ENCODE results near the gene PPID.
"Not testable (repeated sequence)": the region's sequence is repeated elsewhere in the genome, so short reads cannot be mapped to it uniquely, and the experiment has no call there.

PPID gene

GRCh38 chr4:158666892-158667291 is 56.3 kb downstream of the PPID start:
- no peak for DNase-seq (ENCODE audit: low spot score)

DNA sequence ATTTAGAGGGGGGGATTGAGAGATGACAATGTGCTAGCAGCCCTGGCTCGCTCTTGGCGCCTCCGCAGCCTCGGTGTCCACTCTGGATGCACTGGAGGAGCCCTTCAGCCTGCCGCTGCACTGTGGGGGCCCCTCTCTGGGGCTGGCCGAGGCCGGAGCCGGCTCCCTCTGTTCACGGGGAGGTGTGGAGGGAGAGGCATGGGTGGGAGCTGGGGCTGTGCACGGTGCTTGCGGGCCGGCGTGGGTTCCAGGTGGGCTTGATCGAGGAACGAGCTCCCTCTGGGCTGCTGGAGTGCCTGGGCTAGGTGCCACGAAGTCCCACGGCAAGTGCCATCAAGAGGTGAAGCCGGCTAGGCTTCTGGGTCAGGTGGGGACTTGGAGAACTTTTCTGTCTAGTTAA is 58.4 kb downstream of the PPID start:
- DNase-seq (ENCODE audit: low spot score): no peak

- not testable (repeated sequence) for DNase-seq (ENCODE audit: low spot score)
Measured at GRCh38 chr4:158663707-158664625, 59.2 kb downstream of the PPID start.

DNA sequence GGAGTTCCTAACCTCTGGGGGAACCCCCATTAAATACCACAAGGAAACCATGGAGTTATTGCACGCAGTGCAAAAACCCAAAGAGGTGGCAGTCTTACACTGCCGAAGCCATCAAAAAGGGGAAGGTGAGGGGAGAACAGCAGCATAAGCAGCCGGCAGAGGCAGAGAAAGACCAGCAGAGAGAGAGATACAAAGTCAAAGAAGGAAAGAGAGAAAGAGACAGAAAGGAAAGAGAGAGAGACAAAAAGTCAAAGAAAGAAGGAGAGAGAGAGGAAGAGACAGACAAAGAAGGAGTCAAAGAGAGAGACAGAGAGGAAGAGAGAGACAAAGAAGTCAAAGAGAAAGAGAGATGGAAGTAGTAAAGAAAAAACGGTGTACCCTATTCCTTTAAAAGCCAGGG is 59.9 kb downstream of the PPID start:
- not testable (repeated sequence) for DNase-seq (ENCODE audit: low spot score)

Measured in GM03348 (cell line).